Thyroid gland (tissue), 4 donors: ENCODE results near the gene FANCL. TPM values are rescaled to one million over a fixed set of nuclear protein-coding genes. Genes with fewer than 3 reads are reported as not detected.
"Not testable (repeated sequence)": the region's sequence is repeated elsewhere in the genome, so short reads cannot be mapped to it uniquely, and the experiment has no call there.

Experiments
- DNase-seq, 2 donors: peaks; one replicate each; pipeline ENCODE4 v3.0.0-alpha.2; 2019
- H3K27ac ChIP-seq, 3 donors: fragments of 200-600 bp; sonication (generic); 1 replicate in 2 of 3; 2 replicates in 1 of 3; pipeline ENCODE4 v1.5.1; 2016 to 2019; ENCODE audit warnings: mild to moderate bottlenecking in 1 of 3, moderate library complexity in 1 of 3
- H3K27me3 ChIP-seq: fragments of 200-600 bp; sonication (generic); one replicate; pipeline ENCODE4 v1.5.1; 2019
- H3K36me3 ChIP-seq, 2 donors: fragments of 200-600 bp; sonication (generic); one replicate each; pipeline ENCODE4 v1.5.1; 2016 to 2019
- H3K4me1 ChIP-seq, 2 donors: fragments of 200-600 bp; sonication (generic); one replicate each; pipeline ENCODE4 v1.5.1; 2017 to 2019
- H3K4me3 ChIP-seq, 3 donors: fragments of 200-600 bp; sonication (generic); replicated peaks in 1 of 3; 1 replicate in 2 of 3; 2 replicates in 1 of 3; pipeline ENCODE4 v1.5.1; 2016; ENCODE audit warnings: mild to moderate bottlenecking in 1 of 3
- H3K9me3 ChIP-seq: fragments of 200-600 bp; sonication (generic); one replicate; pipeline ENCODE4 v1.5.1; 2017
- POLR2A ChIP-seq, 2 donors: fragments of 450-650 bp; IDR thresholded peaks; one replicate each; pipeline ENCODE4 v1.6.1; 2017; ENCODE audit warnings: antibody characterized with exemption in 2 of 2, mild to moderate bottlenecking in 2 of 2, moderate library complexity in 1 of 2
- WGBS, 2 donors: methylation state at CpG; one replicate each; pipeline ENCODE4 v1.1.5; 2017; 5-methylcytosine and 5-hydroxymethylcytosine counted together
- intact Hi-C: fragments of 100-400 bp; cut with DNase I; formaldehyde crosslinking; loops from one replicate; pipeline ENCODE4 v1.15.1; 2023
- total RNA-seq, 4 donors: library from RNA; depleted of rRNA; stranded (reverse); fragments of >200 nt; gene quantifications; one replicate each; pipeline ENCODE4 v1.2.3, GENCODE V29; 2016
- TF ChIP-seq, protein P1 (sequence below), 6 experiments: fragments of 200-600 bp in 3 of 6; fragments of 450-650 bp in 3 of 6; sonication (generic) in 3 of 6; IDR thresholded peaks; one replicate each; pipeline ENCODE4 v1.5.1; 2016 to 2019; ENCODE audit warnings: antibody characterized with exemption in 6 of 6, mild to moderate bottlenecking in 2 of 6, inconsistent platforms in 1 of 6, moderate library complexity in 1 of 6

The FANCL gene
- 10 to 100 TPM; 25.0 to 47.7 (median 31.4) TPM for total RNA-seq

DNA sequence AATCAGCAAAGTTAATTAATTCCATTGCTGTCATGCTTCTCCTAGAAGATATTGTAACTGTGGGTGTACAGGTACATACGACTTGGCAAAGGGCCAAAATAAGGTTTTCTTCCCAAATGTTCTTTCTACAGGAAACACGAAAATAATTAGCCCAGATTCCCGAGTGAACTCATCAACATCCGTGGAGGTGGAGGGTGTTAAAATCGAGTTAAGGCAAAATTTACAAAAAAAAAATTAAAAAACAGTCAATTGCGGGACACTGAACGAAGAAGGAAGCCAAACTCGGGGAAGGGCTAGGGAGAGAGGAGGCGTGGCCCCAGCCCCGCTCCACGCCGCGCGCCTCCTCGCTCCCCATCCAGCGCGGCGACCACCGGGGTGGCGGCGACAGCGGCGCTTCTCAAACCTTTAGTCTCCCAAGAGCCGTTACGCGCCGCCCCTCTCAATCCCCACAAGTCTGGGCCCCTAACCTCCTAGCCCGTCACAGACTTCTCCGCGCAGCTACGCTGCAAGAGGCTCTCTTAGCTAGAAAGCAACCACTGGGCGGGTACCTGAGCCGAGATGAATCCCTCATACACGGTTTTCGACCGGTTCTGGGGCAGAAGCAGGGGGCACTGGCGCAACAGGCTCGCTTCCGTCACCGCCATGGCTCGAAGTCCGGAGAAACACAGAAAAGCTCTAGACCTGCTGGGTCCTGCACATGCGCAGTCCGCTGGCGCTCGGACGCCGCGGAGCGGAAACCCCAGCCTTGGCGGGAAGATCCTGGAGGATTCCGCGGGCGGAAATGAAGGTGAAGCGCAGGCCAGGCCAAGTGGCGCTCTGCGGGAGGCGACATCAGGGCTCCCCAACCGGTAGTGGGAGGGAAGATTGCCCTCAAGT is at the start of gene FANCL:
Gene FANCL, minus strand, starts transcription at position 656 of the 876 bp plus-strand sequence. Its CDS starts 12 bp downstream, at position 644.
- H3K36me3 ChIP-seq: no peaks in the 10 kb centered on the region
- H3K4me3 ChIP-seq: peak within 1 kb of the TSS; percentile 70 to 99 (median 74)
- peak within 1 kb of the TSS; percentile 83 to 90 (median 90) for H3K27ac ChIP-seq
- intact Hi-C loops: no loop called here
- H3K9me3 ChIP-seq: no peaks in the 10 kb centered on the region
- peak in 1 of 2 donors; percentile 65 for TF ChIP-seq POLR2A (IDR thresholded peaks at IDR 0.05)
- TF ChIP-seq, protein P1, sequence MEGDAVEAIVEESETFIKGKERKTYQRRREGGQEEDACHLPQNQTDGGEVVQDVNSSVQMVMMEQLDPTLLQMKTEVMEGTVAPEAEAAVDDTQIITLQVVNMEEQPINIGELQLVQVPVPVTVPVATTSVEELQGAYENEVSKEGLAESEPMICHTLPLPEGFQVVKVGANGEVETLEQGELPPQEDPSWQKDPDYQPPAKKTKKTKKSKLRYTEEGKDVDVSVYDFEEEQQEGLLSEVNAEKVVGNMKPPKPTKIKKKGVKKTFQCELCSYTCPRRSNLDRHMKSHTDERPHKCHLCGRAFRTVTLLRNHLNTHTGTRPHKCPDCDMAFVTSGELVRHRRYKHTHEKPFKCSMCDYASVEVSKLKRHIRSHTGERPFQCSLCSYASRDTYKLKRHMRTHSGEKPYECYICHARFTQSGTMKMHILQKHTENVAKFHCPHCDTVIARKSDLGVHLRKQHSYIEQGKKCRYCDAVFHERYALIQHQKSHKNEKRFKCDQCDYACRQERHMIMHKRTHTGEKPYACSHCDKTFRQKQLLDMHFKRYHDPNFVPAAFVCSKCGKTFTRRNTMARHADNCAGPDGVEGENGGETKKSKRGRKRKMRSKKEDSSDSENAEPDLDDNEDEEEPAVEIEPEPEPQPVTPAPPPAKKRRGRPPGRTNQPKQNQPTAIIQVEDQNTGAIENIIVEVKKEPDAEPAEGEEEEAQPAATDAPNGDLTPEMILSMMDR (IDR thresholded peaks at IDR 0.05): no peak
- H3K4me1 ChIP-seq: peaks cover 5 to 8% of the 10 kb centered on the region in 2 donors
- 0% methylated on average over 42 to 52 of the region's 59 CpGs for WGBS, 2 donors
- DNase-seq: peak; percentile 90 to 92
- H3K27me3 ChIP-seq: no peaks in the 10 kb centered on the region

DNA sequence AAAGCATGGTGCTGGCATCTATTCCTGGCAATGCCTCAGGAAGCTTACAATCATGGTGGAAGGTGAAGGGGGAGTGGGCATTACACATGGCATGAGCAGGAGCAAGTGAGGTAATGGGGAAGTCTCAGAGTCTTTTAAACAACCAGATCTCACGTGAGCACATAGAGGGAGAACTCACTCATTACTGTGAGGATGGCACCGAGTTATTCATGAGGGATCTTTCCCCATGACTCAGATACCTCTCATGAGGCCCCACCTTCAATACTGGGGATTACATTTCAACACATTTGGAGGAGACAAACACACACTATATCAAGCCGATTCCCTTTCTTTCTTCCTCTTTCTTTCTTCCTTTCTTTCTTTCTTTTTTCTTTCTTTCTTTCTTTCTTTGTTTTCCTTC is 47.9 kb upstream of the FANCL start:
- no peak for DNase-seq
- TF ChIP-seq, protein P1 (IDR thresholded peaks at IDR 0.05): no peak
- no peak for TF ChIP-seq POLR2A (IDR thresholded peaks at IDR 0.05)
- Histone ChIP-seq H3K36me3 (no peaks in the 10 kb centered on the region), H3K27me3 (no peaks in the 10 kb centered on the region), H3K27ac (no peak overlapping the region), H3K9me3 (no peaks in the 10 kb centered on the region), H3K4me1 (no peaks in the 10 kb centered on the region), H3K4me3 (no peak overlapping the region)
- 85 to 86% methylated on average over 3 of the region's 3 CpGs for WGBS, 2 donors
- intact Hi-C loops: no loop called here

DNA sequence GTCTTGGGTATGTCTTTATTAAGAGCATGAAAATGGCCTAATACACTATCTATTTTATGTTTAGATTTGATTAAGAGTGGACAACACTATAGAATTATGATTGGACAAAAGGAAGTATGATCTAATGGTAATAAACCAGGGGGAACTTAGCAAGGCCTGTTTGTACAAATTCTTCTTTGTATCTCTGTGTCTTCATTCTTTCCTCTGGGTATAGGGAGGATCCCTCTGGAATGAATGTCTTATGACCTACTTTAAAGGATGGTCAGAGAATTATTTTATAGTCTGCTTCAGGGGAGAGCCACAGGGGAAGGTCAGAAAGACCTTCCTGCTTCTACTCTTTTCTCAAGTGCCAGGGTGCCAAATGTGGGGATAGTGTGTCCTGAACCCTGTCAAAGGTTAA is 42.8 kb upstream of the FANCL start:
- no peaks in the 10 kb centered on the region for H3K27me3 ChIP-seq
- no peak for TF ChIP-seq POLR2A (IDR thresholded peaks at IDR 0.05)
- TF ChIP-seq, protein P1 (IDR thresholded peaks at IDR 0.05): no peak
- intact Hi-C loops: no loop called here
- DNase-seq: no peak
- H3K4me3 ChIP-seq: no peak overlapping the region
- H3K27ac ChIP-seq: no peak overlapping the region
- H3K36me3 ChIP-seq: no peaks in the 10 kb centered on the region
- H3K9me3 ChIP-seq: no peaks in the 10 kb centered on the region
- H3K4me1 ChIP-seq: no peaks in the 10 kb centered on the region

DNA sequence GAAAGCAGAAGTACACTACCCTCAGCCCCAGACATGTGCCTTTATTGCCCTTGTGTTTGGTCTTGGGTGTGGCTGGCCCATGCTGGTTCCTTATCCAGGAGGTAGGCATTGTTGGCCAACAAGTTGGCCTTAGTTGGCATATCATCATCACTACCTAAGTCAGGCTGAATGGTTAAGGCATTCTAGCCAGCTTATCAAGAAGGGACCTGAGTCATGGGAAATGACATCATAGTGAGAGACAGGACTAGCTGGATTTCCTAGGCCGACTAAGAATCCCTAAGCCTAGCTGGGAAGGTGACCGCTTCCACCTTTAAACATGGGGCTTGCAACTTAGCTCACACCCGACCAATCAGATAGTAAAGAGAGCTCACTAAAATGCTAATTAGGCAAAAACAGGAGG is 34.0 kb upstream of the FANCL start:
- intact Hi-C loops, H3K27me3 ChIP-seq, H3K36me3 ChIP-seq, H3K9me3 ChIP-seq, H3K4me3 ChIP-seq, H3K27ac ChIP-seq, DNase-seq, H3K4me1 ChIP-seq: not testable (repeated sequence)
- 94 to 96% methylated on average over 3 of the region's 3 CpGs for WGBS, 2 donors

DNA sequence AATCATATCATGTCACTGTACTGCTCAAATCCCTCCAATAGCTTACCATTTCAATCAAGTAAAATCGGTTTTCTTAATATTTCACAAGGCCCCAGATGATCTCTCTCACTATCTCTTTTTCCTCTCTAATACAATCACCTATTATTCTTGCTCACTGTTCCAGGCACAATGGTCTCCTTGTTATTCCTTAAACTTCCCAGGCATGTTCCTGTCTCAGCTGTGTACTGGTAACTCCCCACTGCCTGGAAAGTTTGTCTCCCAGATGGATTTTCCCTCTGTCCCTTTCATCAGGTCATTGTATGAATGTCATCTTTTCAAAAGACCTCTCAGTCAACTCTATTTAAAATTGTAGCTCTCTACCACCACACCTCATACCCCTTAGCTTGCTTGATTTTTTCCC is 30.7 kb upstream of the FANCL start:
- no peak for TF ChIP-seq POLR2A (IDR thresholded peaks at IDR 0.05)
- TF ChIP-seq, protein P1 (IDR thresholded peaks at IDR 0.05): no peak
- intact Hi-C loops: no loop called here
- Histone ChIP-seq H3K27me3 (no peaks in the 10 kb centered on the region), H3K9me3 (no peaks in the 10 kb centered on the region), H3K4me1 (no peaks in the 10 kb centered on the region), H3K27ac (no peak overlapping the region), H3K4me3 (no peak overlapping the region), H3K36me3 (no peaks in the 10 kb centered on the region)
- no peak for DNase-seq
- WGBS, 2 donors: 64 to 66% methylated on average over 1 of the region's 1 CpG
